Muscle of leg (tissue), 11 donors: Measurements from ENCODE around the gene ISCA1. TPM values are rescaled to one million over a fixed set of nuclear protein-coding genes. Genes with fewer than 3 reads are reported as not detected.

ENCODE experiments used
- DNase-seq: peaks from one replicate; pipeline ENCODE4 v3.0.0; 2013
- H3K27ac ChIP-seq: one replicate; pipeline ENCODE4 v1.5.1; 2013; ENCODE audit warnings: mild to moderate bottlenecking, low read length, control low read depth
- H3K27me3 ChIP-seq: one replicate; pipeline ENCODE4 v1.6.1; 2013; ENCODE audit warnings: low read length; ENCODE audit not compliant: control insufficient read depth, insufficient read depth
- H3K36me3 ChIP-seq: one replicate; pipeline ENCODE4 v1.6.1; 2013; ENCODE audit warnings: low read length; ENCODE audit not compliant: control insufficient read depth, insufficient read depth
- H3K4me1 ChIP-seq: one replicate; pipeline ENCODE4 v1.6.1; 2013; ENCODE audit warnings: low read length; ENCODE audit not compliant: control insufficient read depth, insufficient read depth
- H3K4me3 ChIP-seq: one replicate; pipeline ENCODE4 v1.5.1; 2013; ENCODE audit warnings: low read length, control low read depth
- H3K9me3 ChIP-seq: replicated peaks from 2 replicates; pipeline ENCODE4 v1.6.1; 2013; ENCODE audit warnings: low read depth, low read length; ENCODE audit not compliant: control insufficient read depth
- WGBS: methylation state at CpG from one replicate; pipeline ENCODE4 v1.1.5; 2013; ENCODE audit warnings: missing lambda C conversion rate; ENCODE audit not compliant: insufficient coverage; 5-methylcytosine and 5-hydroxymethylcytosine counted together
- polyA plus RNA-seq, 8 donors: library from polyadenylated mRNA; unstranded; fragments of 120-200 nt; gene quantifications; one replicate each; pipeline versions ENCODE4 v1.2.1 to v1.2.3, GENCODE V29; 2013; ENCODE audit warnings: inconsistent platforms in 1 of 8, low replicate concordance in 1 of 8; ENCODE audit not compliant: insufficient read length in 8 of 8, insufficient read depth in 1 of 8
- total RNA-seq: library from RNA; stranded (reverse); fragments of 120-200 nt; gene quantifications from one replicate; pipeline ENCODE4 v1.2.4, GENCODE V29; 2013

ISCA1 gene
- total and polyA plus RNA-seq, 9 donors = 23.1 to 31.6 (median 27.5) TPM

DNA sequence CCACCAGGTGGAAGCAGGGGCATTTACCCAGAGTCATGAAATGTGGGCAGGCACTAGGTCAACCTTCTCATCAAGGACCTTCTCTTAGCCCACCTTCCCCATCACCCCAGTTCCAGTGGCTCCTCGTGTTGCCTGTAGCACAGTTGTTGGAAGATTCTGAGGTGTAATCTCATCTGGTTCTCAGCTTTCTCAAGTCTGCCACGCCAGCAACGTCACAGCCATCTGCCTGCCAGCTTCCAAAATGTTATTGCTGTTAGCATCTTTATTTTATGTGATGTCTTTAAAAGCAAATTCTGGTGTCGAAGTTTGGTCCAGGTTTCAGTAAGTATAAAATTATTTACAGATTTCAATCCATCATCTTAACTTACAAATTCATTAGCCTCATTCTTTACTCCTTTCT is 33.6 kb downstream of the ISCA1 start:
- Histone ChIP-seq H3K36me3 (no peaks in the 10 kb centered on the region), H3K4me3 (no peak overlapping the region), H3K27me3 (no peaks in the 10 kb centered on the region), H3K27ac (no peak overlapping the region), H3K4me1 (no peaks in the 10 kb centered on the region), H3K9me3 (peaks cover 3% of the 10 kb centered on the region)
- no peak for DNase-seq
- WGBS = no CpG with 5 or more reads among the region's 4 CpGs

DNA sequence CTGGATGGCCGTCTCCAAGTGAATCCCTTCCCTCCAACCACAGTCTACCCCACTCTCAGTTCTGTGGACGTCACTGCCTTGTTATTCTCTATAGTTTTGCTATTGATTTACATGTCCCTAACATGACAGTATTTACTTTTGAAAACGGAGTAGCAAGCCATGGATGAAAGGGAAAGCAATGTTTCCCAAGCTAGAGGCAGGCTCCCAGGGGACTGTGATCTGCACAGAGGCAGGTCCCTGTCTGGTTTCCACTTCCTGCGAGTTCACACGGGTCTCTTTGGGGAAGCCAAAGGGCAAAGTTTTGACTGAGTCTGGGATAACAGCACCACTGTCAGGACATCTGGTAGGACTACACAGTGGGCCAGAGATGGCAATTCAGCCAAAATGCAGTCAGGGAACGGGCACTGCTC is 35.6 kb downstream of the ISCA1 start:
- H3K27me3 ChIP-seq = no peaks in the 10 kb centered on the region
- DNase-seq = peak; percentile 50
- H3K36me3 ChIP-seq = no peaks in the 10 kb centered on the region
- H3K4me3 ChIP-seq = no peak overlapping the region
- H3K9me3 ChIP-seq = no peaks in the 10 kb centered on the region
- no peaks in the 10 kb centered on the region for H3K4me1 ChIP-seq
- H3K27ac ChIP-seq = no peak overlapping the region
- WGBS = 44% methylated on average over 4 of the region's 6 CpGs

DNA sequence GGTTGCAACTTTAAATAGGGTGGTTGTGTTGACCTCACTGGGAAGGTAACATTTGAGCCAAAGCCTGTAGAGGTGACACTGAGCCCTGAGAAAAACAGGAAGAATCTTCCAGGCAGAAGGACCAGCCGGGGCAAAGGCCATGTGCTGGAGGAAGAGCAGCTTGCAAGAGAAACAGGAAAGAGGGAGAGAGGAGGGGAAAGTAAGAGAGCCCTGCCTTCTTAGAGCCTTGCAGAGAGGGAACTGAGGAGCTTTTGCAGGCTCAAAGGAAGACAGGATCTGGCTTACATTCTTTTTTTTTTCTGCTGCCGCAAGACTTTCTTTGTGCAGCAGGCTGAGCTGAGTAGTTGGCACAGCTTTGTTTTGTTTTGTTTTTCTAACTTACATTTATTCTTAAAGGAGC is 40.3 kb downstream of the ISCA1 start:
- 23% methylated on average over 1 of the region's 2 CpGs for WGBS
- H3K4me1 ChIP-seq = no peaks in the 10 kb centered on the region
- no peak overlapping the region for H3K27ac ChIP-seq
- no peaks in the 10 kb centered on the region for H3K9me3 ChIP-seq
- no peaks in the 10 kb centered on the region for H3K36me3 ChIP-seq
- H3K4me3 ChIP-seq = no peak overlapping the region
- DNase-seq = peak; percentile 25
- H3K27me3 ChIP-seq = no peaks in the 10 kb centered on the region

GRCh38 chr9:86241216-86241615 is 41.1 kb downstream of the ISCA1 start:
- H3K36me3 ChIP-seq = no peaks in the 10 kb centered on the region
- H3K27ac ChIP-seq = no peak overlapping the region
- H3K4me3 ChIP-seq = no peak overlapping the region
- no peaks in the 10 kb centered on the region for H3K4me1 ChIP-seq
- no peaks in the 10 kb centered on the region for H3K9me3 ChIP-seq
- DNase-seq = no peak
- 83% methylated on average over 3 of the region's 7 CpGs for WGBS
- H3K27me3 ChIP-seq = no peaks in the 10 kb centered on the region

GRCh38 chr9:86238861-86239770 is 43.2 kb downstream of the ISCA1 start:
- H3K4me1 ChIP-seq = no peaks in the 10 kb centered on the region
- no peak overlapping the region for H3K4me3 ChIP-seq
- no CpG with 5 or more reads among the region's 10 CpGs for WGBS
- no peaks in the 10 kb centered on the region for H3K27me3 ChIP-seq
- peak; percentile 26 for DNase-seq
- no peaks in the 10 kb centered on the region for H3K9me3 ChIP-seq
- H3K36me3 ChIP-seq = no peaks in the 10 kb centered on the region
- H3K27ac ChIP-seq = no peak overlapping the region

DNA sequence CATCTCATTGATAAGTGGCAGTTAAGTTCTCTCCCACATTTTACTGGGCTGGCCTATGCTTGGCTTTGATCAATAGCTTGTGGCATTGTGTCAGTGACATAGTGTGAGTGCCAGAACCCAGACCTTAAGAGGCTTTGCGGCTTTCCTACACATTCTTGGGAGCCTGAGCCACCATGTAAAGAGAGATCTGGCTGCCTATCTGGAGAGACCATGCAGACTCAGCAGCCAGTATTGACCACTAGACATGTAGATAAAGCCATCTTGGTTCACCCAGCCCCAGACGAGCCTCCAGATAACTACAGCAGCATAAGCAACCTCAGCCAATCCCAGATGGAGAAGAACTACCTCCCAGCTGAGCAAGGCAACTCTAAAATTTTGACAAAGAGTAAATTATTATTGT is 51.5 kb downstream of the ISCA1 start:
- Histone ChIP-seq H3K4me3 (no peak overlapping the region), H3K27ac (no peak overlapping the region), H3K27me3 (no peaks in the 10 kb centered on the region), H3K9me3 (no peaks in the 10 kb centered on the region), H3K36me3 (no peaks in the 10 kb centered on the region), H3K4me1 (no peaks in the 10 kb centered on the region)
- WGBS = 86% methylated on average over 1 of the region's 2 CpGs
- no peak for DNase-seq

DNA sequence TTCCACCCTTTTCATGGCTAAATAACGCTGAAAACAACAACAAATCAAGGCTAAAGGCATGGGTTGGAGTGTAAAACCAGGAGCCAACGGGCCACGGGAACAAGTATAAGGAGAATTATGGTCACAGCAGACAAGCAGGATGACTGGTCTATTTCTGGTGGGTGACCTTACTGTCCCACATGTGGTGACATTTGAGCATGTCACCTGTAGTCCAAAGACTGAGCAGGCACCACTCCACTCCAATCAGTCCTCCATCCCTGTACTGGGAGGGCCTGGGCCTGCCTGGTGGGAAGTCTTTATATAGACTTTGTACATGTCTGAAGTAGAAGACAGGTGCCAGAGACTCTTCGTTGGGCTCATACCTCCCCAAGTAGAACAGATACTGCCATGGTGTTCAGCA is 59.7 kb downstream of the ISCA1 start:
- no peak overlapping the region for H3K4me3 ChIP-seq
- no peak overlapping the region for H3K27ac ChIP-seq
- no peaks in the 10 kb centered on the region for H3K36me3 ChIP-seq
- 88% methylated on average over 2 of the region's 4 CpGs for WGBS
- H3K27me3 ChIP-seq = no peaks in the 10 kb centered on the region
- DNase-seq = peak; percentile 7
- no peaks in the 10 kb centered on the region for H3K4me1 ChIP-seq
- H3K9me3 ChIP-seq = no peaks in the 10 kb centered on the region

- Histone ChIP-seq H3K36me3 (no peaks in the 10 kb centered on the region), H3K27me3 (no peaks in the 10 kb centered on the region), H3K4me1 (no peaks in the 10 kb centered on the region), H3K4me3 (no peak overlapping the region), H3K9me3 (no peaks in the 10 kb centered on the region), H3K27ac (no peak overlapping the region)
- WGBS = no CpG with 5 or more reads among the region's 3 CpGs
- DNase-seq = no peak
These were observed 62.7 kb downstream of the ISCA1 start for GRCh38 chr9:86219606-86220005.

GRCh38 chr9:86217076-86217755 is 65.1 kb downstream of the ISCA1 start:
- 50% methylated on average over 1 of the region's 7 CpGs for WGBS
- no peak overlapping the region for H3K4me3 ChIP-seq
- H3K4me1 ChIP-seq = no peaks in the 10 kb centered on the region
- H3K27ac ChIP-seq = no peak overlapping the region
- no peak for DNase-seq
- no peaks in the 10 kb centered on the region for H3K36me3 ChIP-seq
- no peaks in the 10 kb centered on the region for H3K27me3 ChIP-seq
- H3K9me3 ChIP-seq = no peaks in the 10 kb centered on the region
